GM12892 (cell line): ENCODE results near the gene RPE.

Experiments used
- DNase-seq: peaks from one replicate; pipeline ENCODE4 v3.0.0; 2011; ENCODE audit not compliant: insufficient read length
- FAIRE-seq: peaks from 2 replicates; lab custom pipeline; 2011; peaks lifted over from hg19 to GRCh38; lab: Jason Lieb, UNC
- POLR2A ChIP-seq: IDR thresholded peaks from 2 replicates; pipeline ENCODE4 v1.6.1; 2011; ENCODE audit warnings: low read depth, low read length, control low read depth
- POLR2AphosphoS5 ChIP-seq: IDR thresholded peaks from 2 replicates; pipeline ENCODE4 v1.6.1; 2011; ENCODE audit warnings: low read depth, low read length, control low read depth
- TAF1 ChIP-seq: IDR thresholded peaks from 2 replicates; pipeline ENCODE4 v1.6.1; 2011; ENCODE audit warnings: low read depth, mild to moderate bottlenecking, control low read depth, low read length, borderline replicate concordance

The RPE gene

DNA sequence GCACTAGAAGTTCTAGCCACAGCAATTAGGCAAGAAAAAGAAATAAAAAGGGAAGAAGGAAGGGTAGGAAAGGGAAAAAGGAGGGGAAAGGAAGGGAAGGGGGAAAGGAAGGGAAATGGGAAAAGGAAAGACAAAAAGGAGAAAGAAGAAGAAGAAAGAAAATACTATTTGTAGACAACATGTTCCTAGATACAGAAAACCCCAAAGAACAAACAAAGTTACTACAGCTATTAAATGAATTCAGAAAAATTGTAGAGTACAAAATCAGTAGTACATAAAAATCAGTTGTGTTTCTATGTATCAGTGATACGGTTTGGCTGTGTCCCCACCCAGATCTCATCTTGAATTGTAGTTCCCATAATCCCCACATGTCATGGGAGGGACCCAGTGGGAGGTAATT is 52.3 kb downstream of the RPE start:
- no peak for TF ChIP-seq TAF1
- no peak for TF ChIP-seq POLR2AphosphoS5
- TF ChIP-seq POLR2A = no peak
- FAIRE-seq (no peak), DNase-seq (no peak)

DNA sequence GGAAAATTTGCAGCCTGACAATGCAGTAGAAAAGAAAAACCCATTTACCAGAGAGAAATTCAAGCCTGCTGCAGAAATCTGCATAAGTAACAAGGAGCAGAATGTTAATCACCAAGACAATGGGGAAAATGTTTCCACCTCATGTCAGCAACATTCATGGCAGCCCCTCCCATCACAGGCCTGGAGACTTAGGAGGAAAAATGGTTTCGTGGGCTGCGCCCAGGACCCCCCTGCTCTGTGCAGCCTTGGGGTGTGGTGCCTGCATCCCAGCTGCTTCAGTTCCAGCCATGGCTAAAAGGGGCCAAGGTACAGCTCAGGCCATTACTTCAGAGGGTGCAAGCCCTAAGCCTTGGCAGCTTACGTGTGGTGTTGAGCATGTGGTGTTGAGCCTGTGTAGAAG is 53.4 kb downstream of the RPE start:
- DNase-seq = no peak
- no peak for FAIRE-seq
- TF ChIP-seq POLR2A (no peak), TAF1 (no peak), POLR2AphosphoS5 (no peak)

DNA sequence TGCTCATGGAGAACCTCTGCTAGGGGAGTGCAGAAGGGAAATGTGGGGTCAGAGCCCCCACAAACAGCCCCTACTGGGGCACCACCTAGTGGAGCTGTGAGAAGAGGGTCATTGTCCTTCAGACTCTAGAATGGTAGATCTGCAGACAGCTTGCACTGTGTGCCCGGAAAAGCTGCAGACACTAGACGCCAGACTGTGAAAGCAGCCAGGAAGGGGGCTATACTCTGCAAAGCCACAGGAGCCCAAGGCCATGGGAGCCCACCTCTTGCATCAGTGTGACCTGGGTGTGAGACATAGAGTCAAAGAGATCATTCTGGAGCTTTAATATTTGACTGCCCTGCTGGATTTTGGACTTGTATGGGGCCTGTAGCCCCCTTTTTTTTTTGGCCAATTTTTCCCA is 60.9 kb downstream of the RPE start:
- TF ChIP-seq TAF1 = no peak
- TF ChIP-seq POLR2AphosphoS5 = no peak
- TF ChIP-seq POLR2A = no peak
- FAIRE-seq = no peak
- DNase-seq = no peak
